GM13976 (cell line): ENCODE measurements around the gene FADS1.

Experiments
- DNase-seq: peaks from one replicate; pipeline ENCODE4 v3.0.0; 2012; ENCODE audit warnings: low spot score
- in situ Hi-C: fragments of 300-500 bp; cut with MboI; formaldehyde crosslinking; loops from one replicate; pipeline ENCODE4 v1.12.0; 2022; ENCODE audit warnings: low sequenced_read_pairs, mixed read lengths, inconsistent platforms; ENCODE audit not compliant: unreplicated experiment
- TF ChIP-seq, protein P1 (sequence below): IDR thresholded peaks from 2 replicates; pipeline ENCODE4 v1.5.1; 2012; ENCODE audit warnings: borderline replicate concordance, mild to moderate bottlenecking; ENCODE audit not compliant: insufficient read depth; ENCODE audit errors: extremely low read depth, missing control alignments, control extremely low read depth

The FADS1 gene

DNA sequence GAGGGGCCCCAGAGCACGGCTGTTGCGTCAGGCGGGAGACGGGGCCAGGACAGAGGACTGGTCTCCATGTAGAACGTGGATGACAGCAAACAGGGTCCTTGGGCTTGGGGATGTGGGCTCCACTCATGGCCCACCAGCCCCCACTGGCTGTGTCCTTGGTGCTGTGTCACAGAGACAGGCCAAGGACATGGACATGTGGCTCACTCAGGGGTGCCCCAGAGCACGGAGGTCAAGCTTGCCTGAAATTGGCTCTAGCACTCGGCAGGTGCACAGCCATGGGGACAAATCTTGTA is 25.7 kb upstream of the FADS1 start:
- TF ChIP-seq, protein P1, sequence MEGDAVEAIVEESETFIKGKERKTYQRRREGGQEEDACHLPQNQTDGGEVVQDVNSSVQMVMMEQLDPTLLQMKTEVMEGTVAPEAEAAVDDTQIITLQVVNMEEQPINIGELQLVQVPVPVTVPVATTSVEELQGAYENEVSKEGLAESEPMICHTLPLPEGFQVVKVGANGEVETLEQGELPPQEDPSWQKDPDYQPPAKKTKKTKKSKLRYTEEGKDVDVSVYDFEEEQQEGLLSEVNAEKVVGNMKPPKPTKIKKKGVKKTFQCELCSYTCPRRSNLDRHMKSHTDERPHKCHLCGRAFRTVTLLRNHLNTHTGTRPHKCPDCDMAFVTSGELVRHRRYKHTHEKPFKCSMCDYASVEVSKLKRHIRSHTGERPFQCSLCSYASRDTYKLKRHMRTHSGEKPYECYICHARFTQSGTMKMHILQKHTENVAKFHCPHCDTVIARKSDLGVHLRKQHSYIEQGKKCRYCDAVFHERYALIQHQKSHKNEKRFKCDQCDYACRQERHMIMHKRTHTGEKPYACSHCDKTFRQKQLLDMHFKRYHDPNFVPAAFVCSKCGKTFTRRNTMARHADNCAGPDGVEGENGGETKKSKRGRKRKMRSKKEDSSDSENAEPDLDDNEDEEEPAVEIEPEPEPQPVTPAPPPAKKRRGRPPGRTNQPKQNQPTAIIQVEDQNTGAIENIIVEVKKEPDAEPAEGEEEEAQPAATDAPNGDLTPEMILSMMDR, result no peak
- in situ Hi-C loops, result no loop called here
- no peak for DNase-seq

DNA sequence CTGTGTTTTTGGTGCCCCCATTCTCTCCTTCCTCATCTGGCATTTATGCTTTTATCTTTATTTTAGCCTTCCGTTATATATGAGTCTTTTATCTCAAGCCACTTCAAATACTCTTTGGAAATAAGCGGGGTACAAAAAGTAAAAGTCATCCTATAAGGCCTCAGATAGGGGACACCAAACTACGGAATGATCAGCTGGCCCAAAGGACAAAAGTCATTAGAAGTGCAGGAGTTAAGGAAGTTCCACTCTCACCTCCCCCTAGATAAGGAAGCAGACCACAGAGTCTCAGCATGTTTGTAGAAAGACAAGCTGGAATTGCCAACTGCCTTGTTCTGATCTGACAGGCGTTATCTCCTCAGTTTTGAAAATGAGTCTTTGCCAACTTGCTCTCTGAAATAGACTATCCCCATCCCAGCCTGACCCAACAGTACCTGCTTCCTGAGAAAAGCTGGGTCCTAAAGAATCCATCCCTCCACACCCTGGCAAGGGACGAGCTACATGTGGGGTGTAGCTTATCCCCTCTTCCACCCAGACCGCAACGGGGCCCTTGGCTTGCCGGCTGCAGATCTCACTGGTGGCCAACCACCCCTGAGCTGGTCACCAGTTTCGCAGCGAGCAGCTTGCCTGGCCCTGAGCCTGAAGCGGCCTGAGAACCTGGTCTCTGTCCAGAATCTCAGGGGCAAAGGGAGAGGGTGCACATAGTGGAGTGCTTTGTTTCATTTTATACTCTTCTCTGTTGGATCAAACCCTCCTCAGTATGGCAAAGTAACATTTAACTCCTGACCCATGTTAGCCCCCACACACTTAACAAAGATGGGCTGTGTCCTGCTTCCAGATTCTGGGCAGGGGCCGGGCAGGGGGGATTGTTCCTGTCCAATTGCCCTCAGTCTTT is 25.1 kb upstream of the FADS1 start:
- in situ Hi-C loops, result no loop called here
- no peak for DNase-seq

DNA sequence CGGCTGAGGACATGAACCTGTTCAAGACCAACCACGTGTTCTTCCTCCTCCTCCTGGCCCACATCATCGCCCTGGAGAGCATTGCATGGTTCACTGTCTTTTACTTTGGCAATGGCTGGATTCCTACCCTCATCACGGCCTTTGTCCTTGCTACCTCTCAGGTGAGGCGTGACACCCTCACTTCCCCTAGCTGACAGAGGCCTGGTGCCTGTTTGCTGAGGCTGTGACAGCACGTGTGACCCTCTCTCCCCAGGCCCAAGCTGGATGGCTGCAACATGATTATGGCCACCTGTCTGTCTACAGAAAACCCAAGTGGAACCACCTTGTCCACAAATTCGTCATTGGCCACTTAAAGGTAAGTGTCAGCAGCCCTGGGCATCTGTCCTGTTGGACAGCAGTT is 23.6 kb upstream of the FADS1 start:
- DNase-seq, result no peak
- in situ Hi-C loops, result no loop called here
- TF ChIP-seq, protein P1, result no peak

More for the DNA sequence above, 25.1 kb upstream of the FADS1 start:
- TF ChIP-seq, protein P1, result no peak

DNA sequence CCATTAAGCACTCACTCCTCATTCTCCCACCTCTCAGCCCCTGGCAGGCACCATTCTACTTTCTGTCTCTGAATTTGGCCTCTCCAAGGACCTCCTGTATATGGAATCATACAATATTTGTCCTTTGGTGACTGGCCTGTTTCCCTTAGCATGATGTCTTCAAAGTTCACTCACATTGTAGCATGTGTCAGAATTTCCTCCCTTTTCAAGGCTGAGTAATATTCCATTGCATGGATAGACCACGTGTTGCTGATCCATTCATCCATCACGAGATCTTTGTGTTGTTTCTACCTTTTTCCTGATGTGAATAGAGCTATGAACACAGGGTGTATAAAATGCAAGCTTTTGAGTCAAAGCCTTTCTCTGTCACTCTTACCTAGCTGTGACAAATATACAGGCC is 22.9 kb upstream of the FADS1 start:
- TF ChIP-seq, protein P1, result no peak
- DNase-seq, result no peak
- in situ Hi-C loops, result no loop called here

DNA sequence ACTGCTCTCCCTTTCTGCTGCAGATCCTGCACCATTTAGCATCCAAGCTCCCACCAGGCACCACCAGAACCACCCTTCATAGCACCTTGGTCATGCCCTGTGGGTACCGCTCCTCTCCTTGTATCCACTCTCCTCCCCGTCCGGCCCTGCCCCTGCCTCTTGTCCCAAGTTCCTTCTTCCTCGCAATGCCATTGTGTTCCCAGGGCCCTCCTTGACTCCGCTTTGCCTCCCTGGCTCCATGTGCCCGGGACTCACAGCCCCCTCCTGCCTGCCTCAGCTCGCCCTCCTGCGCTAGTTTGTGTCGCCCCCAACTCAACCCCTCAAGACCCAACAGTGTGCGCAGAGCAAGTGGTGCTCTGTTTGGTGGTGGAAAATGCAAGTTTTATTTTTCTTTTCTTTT is 22.1 kb upstream of the FADS1 start:
- TF ChIP-seq, protein P1, result no peak
- DNase-seq, result no peak
- in situ Hi-C loops, result no loop called here

DNA sequence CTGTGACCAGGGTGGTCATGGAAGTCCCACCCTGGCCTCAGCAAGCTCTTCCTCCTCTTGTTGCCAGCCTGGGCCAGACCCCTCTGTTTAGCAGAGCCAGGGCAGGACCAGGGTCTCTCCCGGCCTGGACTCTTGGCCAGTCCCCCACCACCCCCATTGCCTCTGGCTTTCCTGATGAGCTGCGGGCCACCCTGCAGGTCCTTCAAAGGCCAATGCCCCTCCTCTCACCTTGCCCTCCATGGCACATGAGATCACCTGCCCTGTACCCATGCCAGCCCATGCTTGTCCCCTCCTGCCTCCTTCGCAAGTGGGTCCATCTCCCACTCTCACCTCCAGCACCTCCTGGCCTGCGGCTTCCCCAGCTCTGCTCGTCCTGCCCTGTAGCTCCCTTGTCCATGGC is 21.7 kb upstream of the FADS1 start:
- TF ChIP-seq, protein P1, result no peak
- in situ Hi-C loops, result no loop called here
- no peak for DNase-seq
